ENCODE results near the gene GAA.

GRCh38 chr17:80103449-80104085 lies 2.2 kb downstream of the GAA start:
- TF ChIP-seq FOXK2 (IDR thresholded peaks at IDR 0.05): no peak
- no peak for TF ChIP-seq CTBP1 (IDR thresholded peaks at IDR 0.05; ENCODE audit: borderline replicate concordance)
- TF ChIP-seq SUZ12 (IDR thresholded peaks at IDR 0.05): no peak
- TF ChIP-seq BHLHE40 (IDR thresholded peaks at IDR 0.05; ENCODE audit: borderline replicate concordance): no peak
- TF ChIP-seq SP1 (IDR thresholded peaks at IDR 0.05): no peak
- TF ChIP-seq ELF4 (IDR thresholded peaks at IDR 0.05): no peak
- no peak for TF ChIP-seq TARDBP (IDR thresholded peaks at IDR 0.05)
- TF ChIP-seq FOXM1 (IDR thresholded peaks at IDR 0.05; ENCODE audit: borderline replicate concordance): no peak
- no peak for TF ChIP-seq HDGF (IDR thresholded peaks at IDR 0.05; ENCODE audit: borderline replicate concordance)
- TF ChIP-seq PKNOX1 (IDR thresholded peaks at IDR 0.05): no peak
- TF ChIP-seq NFRKB (IDR thresholded peaks at IDR 0.05): no peak

Measured in HEK293T (cell line).